ENCODE data around the gene BLOC1S5.
"Not testable (repeated sequence)": the region's sequence is repeated elsewhere in the genome, so short reads cannot be mapped to it uniquely, and the experiment has no call there.

Gene BLOC1S5

DNA sequence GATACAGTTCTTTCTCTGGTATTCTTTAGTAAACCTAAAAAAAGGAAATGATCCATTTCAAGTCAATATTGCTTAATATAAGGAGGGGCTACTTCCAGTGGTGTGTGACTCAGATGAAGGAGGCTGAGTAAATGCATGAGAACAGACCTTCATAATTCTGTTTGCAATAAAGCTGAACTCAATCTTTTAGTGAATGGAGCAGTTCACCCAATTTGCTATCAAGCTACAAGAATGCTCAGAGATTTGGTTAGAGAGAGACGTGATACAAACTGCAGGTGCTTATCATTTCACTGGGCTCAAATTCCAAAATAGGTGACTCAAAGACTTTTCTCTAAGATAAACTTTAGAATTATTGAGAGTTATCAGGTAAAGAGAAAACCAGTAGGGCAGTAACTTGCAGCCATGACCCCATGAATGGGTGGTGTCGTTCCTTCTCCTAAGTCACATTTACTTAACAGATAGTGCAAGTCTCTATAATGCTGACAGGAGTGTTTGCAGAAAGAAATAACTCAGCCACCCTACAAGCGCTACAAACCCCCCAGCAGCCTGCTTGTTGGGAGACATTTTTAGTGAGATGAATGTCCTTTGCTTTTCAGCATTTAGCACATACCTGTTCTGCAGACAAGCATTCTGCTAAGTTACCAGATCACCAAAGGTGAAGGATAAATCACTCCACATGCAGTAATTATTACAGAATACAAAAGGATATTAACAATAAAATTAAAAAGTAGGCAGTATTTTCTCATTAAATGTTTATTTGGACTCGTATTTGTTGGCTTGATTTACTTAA lies 16.4 kb upstream of the BLOC1S5 start:
- no peak for DNase-seq (ENCODE audit: low read depth in 2 of 2)

DNA sequence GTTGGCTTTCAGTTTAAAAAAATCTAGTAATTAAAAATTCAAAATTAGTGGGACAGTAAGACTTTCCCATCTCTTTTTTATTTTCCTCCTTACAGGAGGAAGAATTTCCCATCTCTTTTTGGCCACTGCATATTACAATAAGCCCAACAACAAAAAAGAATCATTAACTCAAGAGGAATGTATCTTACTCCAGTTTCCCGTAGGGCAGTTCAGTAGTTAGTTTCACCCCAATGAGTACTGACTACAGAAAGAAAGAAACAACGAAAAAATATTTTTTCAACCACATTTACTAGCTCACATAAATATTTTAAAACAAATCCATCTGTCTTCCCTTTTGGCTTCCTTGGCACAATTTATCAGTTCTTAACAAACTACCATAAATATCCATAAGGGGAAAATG lies 14.9 kb upstream of the BLOC1S5 start:
- DNase-seq (ENCODE audit: low read depth in 2 of 2): no peak

DNA sequence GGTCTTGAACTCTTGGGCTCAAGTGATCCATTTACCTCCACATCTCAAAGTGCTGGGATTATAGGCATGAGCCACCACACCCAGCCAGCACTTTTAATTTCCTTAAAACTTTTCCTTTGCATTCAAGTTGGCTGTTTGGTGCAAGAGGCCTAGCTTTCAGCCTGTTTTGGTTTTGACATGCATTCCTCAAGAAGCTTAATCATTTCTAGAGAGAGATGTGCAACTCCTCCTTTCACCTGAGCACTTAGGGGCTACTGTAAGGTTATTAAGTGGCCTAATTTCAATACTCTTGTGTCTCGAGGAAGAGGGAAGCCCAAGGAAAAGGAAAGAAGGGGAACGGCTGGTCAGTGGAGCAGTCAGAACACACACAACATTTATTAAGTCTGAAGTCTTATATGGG lies 13.8 kb upstream of the BLOC1S5 start:
- DNase-seq (ENCODE audit: low read depth in 2 of 2): no peak

DNA sequence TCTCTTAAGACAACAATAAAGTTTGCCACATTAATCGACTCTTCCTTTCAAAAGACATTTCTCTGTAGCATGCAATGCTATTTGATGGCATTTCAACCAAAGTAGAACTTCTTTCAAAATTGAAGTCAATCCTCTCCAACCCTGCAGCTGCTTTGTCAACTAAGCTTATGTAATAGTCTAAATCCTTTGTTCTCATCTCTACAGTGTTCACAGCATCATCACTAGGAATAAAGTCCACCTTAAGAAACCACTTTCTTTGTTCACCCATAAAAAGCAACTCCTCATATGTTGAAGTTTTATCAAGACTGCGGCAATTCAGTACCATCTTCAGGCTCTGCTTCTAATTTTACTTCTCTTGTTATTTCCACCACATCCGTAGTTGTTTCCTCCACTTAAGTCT lies 11.5 kb upstream of the BLOC1S5 start:
- DNase-seq (ENCODE audit: low read depth in 2 of 2): no peak

DNA sequence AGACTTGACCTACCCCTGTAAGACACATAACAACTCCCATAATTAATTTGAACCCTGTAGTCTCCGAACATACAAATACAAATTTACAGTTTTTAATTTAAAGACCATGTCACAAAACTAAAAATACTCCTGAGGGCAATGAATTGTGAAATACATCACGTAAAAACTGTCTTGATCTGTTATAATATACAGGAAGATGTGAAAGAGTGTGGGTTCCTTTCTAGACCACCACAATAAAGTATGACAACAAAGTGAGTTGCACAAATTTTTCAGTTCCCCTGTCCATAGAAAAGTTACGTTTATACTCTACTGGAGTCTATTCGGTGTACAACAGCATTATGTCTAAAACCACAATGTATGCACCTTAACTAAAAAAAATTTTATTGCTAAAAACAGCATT lies 11.0 kb upstream of the BLOC1S5 start:
- no peak for DNase-seq (ENCODE audit: low read depth in 2 of 2)

DNA sequence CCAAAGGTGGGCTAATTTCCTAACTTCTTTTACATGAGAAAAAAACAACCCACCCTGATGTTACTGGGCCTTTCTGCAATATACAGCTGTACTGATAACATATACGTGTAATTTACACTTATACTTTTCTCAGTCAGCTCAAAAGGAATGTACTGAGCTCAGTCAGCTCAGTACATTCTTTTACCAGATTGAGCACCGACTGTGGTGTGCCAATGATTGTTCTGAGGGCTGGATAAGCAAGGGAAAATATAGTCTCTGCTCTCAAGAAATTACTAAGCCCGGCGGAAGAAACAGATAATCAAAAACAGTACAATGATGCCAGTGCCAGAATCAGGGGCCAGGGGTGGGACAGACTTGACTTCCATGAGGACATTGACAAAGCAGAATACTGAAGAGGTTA lies 10.0 kb upstream of the BLOC1S5 start:
- no peak for DNase-seq (ENCODE audit: low read depth in 2 of 2)

DNA sequence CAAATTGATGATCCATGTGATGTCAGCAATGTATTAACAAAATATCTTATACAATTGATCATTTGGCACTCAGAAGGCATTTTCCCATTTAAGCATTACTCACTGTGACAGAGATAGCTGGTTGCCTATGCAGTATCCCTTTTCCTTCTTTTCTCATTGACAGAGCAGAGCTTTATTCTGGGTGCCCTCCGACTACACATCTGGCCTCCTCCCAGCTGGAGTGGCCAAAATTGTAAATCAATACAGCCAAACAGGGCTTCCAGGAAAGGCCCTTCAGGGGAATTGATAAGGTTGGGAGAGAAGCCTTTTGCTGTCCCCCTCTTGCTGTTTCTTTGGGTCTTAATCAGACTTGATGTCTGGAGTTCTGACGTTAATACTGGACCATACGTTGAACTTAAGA lies 9.6 kb upstream of the BLOC1S5 start:
- no peak for DNase-seq (ENCODE audit: low read depth in 2 of 2)

DNA sequence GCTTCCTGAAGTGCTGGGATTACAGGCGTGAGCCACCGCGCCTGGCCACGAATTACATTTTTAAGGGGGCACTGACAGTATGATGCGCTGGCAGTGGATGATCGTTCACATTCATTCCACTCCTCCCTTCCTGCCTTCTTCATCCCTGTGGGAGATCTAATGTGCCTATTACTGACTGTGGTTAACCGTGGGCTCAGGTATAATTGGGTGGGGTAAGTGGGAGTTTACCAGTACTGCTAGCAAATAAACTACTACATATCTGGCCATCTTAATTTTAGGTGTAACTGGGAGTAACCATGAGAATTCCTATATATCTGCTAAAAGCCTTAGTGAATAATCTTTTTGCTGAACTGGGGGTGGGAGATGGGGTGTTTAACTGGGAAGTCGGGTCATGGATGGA lies 6.5 kb upstream of the BLOC1S5 start:
- no peak for DNase-seq (ENCODE audit: low read depth in 2 of 2)

DNA sequence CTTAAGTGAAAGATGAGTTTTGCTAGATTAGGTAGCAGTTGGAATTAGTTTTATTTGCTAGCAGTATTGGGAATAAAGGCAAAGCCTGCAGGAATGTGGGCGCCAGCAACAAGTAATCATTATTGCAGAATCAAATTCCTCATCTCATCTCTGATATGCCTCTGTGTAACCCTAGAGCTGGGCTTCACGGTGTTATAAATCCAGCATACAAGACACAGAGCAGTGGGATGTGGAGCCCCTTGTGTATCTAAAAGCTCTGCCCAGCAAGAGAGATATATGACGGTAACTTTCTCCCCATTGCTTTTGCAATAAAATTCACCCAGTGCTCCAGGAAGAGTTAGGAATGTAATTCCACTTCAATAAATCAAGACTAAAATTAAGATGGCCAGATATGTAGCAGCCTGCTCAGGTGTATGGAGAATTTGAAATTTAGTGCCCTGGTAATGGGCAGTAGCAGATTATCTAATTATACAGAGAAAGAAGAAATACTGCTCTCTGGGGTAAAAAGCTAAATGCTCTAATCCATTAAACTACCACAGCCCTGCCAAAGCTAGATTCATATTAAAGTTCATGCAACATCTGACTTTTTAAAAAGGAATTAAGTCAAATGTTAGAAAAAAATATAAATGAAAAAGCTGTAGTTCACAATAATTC lies 5.6 kb upstream of the BLOC1S5 start:
- DNase-seq (ENCODE audit: low read depth in 2 of 2): no peak

DNA sequence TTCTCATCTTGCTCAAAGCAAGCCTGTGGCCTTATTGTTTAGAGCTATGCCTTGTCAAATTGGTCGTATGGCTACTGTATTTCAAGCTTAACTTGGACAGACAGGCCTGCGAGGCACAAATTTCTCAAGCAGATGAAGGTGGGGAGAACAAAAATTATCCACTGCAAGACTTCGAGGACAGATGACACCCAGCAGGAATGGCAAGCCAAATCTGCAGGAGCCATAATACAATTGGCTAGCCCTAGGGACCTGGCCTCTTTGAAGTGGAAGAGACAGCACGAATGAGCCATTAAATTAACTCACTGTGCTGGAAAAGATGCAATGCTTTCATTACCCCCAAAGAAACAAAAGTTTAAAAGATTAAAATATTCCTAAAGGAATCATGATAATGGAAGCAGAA lies 5.0 kb upstream of the BLOC1S5 start:
- DNase-seq (ENCODE audit: low read depth in 2 of 2): no peak

DNA sequence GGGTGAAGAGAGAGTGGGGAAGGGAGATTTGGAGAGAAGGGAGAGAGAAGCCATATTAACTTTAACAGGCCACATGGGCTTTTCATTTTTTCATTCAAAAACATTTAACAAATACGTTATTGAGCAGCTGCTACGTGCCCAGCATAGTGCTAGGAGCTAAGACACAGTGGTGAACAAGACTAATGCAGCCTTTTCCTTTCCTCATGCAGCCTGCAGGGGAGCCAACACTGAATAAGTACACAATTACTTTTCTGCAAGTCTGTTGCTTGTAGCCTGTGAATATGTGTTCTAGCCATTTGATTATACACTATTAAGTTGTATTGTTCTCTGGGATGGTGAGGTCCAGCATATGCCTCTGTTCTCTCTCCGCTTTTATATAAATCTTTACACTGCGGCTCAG lies 1.9 kb upstream of the BLOC1S5 start:
- DNase-seq (ENCODE audit: low read depth in 2 of 2): no peak

DNA sequence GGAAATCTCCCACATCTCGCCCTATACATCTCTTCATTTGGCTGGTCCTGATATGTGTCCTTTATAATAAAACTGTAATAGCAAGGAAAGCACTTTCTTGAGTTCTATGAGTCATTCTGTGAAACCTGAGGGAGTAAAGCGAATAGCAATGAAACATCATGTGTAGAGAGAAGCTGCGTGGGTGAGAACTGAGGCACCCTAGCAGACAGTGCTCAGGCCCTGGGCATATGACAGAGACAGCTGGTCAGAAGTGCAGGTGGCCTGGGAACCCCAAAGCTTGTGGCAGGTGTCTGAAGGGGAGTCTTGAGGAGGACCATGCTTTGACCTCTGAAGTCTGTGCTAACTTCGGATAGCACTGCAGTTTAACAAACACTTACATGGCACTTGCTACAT lies 1.3 kb upstream of the BLOC1S5 start:
- no peak for DNase-seq (ENCODE audit: low read depth in 2 of 2)

DNA sequence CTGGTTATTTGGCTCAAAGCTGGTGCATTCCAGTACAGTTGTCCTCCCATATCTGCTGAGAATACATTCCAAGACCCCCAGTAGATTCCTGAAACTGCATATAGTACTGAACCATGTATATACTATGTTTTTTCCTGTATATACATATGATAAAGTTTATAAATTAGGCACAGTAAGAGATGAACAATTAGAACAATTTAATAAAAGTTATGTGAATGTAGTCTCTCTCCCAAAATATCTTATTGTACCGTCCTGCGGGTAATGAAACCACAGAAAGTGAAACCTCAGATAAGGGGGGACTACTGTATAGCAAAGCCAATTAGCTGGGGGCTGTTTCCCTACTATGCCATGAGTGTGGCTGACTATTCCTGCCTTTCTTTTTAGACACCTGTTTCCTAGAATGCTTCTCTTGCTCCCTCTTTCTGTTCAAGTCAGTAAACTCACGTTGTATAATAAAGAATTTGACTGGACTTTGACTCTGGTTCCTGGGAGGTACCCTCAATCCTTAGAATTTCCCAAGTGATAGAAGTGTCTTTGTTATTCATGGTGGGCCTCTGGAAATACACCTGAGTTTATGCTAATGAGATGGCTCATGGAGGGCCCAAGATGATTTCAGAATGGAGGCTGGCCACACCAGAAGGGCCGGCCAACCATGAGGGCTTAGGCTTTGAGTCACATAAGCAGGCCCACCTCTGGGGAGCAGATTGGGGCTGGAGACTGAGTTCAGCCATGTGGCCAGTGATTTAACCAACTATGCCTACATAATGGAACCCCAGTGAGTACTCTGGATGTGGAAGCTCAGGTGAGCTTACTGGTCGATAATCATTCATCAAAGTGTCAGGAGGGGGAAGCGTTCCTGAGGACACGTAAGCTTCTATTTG lies 689 bp upstream of the BLOC1S5 start:
- no peak for DNase-seq (ENCODE audit: low read depth in 2 of 2)

DNA sequence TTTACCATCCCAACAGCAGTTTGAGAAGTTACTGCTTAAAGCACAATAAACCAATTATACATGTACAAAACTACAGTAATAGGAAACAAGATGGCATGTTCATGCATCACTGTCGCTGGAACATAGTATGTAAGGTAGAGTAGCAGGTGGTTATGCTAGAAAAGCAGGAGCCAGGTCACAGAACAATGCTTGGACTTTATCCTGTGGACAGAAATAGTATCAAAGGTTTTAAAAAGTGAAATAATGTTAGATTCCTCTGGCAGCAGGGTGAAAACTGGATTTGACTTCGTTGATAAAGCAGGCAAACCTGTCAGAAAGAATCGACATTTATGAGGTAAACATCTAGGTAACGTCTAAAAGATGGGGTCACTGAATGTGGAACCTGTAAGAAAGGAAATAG lies 2.5 kb downstream of the BLOC1S5 start:
- DNase-seq (ENCODE audit: low read depth in 2 of 2): no peak

DNA sequence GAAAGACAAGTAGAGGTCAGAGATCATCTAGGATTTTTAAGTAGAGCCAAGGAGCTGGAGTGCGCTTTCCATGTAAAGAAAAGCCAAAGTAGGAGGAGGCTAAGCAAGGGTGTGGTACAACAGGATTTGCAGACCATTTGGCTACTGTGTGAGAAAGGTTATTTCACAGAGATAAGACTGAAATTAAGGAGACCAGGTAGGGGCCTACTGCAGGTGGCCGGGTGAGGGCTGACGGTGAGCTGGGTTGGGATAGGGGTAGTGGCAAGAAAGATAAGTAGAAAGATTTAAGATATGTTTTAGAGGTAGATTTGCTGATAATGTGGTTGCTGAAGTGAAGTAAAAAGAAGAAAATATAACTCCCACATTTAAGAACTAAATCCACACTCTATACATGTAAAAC lies 3.8 kb downstream of the BLOC1S5 start:
- DNase-seq (ENCODE audit: low read depth in 2 of 2): no peak

DNA sequence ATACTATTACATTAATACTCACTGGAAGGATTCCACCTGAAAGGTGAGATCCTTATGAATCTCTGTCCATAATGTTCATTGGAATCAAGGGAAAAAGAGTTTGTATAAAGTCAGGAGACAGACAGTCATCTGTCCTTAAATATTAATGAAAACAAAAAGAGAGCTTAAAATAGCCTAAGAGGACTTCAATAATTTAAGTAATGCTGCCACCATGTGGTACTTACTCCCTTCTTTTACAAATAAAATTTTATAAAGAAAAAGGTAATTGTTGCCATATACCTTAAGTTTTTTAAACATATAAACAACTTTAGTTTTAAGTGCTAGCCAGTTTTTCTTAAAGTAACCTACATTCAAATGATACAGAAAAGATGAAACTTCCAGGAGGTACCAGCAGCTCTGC lies 5.1 kb downstream of the BLOC1S5 start:
- no peak for DNase-seq (ENCODE audit: low read depth in 2 of 2)

DNA sequence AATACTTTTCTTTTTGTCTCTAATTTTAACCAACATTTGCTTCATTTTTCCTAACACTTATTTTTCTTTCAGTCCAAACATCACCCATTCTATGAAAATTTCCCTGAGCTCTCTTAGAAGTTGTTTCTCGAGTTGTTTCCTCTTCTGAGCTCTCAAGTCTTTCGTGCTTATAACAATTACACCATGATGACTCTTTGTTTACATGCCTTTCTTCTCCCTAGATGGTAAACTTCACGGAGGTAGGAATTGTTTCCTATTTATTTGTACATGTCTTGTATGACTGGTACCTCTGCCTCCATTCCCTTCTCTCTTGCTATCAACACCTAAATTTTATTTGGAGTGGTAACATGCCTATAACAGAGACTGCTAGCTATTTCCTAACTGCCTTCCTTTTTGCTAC lies 6.4 kb downstream of the BLOC1S5 start:
- DNase-seq (ENCODE audit: low read depth in 2 of 2): no peak

DNA sequence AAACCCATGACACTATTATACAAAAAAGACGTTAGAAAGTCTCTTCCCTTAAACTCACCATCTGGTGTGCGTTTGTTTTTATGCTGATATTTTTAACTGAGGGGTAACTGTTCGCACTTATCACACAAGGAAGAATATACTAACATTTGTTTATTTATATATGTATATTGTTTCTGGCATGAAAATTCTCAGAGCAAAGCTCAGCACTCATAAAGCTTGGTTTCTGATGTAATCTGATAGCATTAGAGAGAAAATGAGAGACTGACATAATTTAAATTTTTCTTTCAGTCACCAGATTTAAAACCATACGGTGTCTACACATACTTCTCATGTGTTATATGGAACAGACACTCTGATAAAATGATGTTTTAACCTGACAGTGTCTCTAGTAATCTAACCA lies 6.9 kb downstream of the BLOC1S5 start:
- no peak for DNase-seq (ENCODE audit: low read depth in 2 of 2)

DNA sequence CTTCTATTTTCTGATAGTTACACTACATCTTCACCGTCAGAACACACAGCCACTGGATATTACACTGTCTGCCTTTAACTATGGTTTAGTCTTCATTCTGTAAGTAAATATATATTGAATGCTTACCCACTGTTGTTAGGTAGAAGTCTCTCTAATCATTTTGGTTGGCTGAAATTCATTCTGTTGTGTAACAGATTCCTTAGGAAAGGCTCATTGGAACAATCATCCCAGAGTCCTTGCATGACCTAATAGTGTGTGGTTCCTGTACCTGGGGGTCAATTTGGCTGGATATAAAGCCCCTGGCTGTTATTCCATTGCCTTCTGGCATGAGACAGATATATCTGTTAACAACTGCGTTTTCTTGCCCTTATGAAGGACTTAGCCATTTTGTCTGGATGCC lies 9.9 kb downstream of the BLOC1S5 start:
- no peak for DNase-seq (ENCODE audit: low read depth in 2 of 2)

DNA sequence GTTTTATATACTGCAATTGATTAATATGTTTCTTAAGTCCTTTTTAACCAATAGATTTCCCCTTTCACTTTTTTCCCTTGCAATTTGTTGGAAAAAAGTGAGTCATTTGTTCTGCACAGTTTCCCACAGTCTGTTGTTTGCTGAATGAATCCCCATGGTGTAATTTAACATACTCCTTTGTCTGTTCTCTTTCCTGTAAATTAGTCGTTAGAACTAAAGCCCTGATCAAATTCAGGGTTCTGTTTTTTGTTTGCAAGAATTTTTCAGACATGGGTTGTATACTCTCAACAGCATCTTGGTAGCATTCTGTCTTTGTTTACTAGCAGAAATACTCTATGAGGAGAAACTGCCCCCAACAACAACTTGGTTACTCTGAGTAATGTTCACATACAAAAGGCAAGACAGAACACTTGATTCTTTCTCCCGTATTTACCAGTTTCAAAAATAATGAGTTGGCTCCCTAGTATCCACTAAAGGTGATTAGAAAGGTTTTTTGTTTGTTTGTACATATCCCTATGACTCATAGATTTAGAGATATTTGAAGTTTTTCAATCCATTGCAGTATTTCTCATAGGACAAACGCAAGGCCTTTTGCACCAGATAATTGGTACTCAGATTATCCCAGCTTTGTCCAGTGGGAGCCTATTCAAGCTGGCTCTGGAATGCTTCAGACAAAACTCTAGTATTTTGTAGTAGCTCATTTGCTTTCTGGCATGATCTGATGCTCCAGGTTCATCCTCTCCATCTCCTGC lies 16.5 kb downstream of the BLOC1S5 start:
- DNase-seq (ENCODE audit: low read depth in 2 of 2): no peak

DNA sequence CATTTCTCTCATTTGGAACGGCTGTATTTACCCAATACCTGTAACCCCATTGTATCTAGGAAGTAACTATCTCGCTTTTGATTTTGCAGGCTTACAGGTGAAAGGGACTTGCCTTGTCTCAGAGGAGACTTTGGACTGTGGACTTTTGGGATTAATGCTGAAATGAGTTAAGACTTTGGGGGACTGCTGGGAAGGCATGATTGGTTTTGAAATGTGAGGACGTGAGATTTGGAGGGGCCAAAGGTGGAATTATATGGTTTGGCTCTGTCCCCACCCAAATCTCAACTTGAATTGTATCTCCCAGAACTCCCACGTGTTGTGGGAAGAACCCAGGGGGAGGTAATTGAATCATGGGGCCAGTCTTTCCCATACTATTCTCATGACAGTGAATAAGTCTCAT lies 18.4 kb downstream of the BLOC1S5 start:
- DNase-seq (ENCODE audit: low read depth in 2 of 2): not testable (repeated sequence)

DNA sequence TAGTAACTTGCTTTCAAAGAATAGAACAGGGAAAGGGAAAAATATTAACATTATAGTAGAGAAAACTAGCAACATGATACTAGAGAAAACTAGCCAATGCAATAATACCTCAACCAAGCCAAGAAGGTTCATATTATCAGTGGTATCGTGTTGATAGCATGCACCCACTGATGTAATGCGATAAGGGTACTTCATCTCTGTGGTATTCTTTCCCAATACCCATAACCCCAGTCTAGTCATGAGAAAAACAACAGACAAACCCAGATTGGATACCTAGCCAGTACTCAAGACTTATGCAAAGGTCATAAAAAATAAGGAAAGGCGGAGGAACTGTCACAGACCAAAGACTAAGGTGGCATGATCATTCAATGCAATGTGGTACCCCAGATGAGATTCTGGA lies 21.0 kb downstream of the BLOC1S5 start:
- DNase-seq (ENCODE audit: low read depth in 2 of 2): no peak
